ENCODE measurements around the gene ZNF611. TPM values are rescaled to one million over a fixed set of nuclear protein-coding genes. Genes with fewer than 3 reads are reported as not detected.
"Not testable (repeated sequence)": the region's sequence is repeated elsewhere in the genome, so short reads cannot be mapped to it uniquely, and the experiment has no call there.

Gene ZNF611
- total RNA-seq, 6 experiments from 2014 or later: 3.3 to 5.4 (median 3.9) TPM

GRCh38 chr19:52711661-52712060 is 23.2 kb downstream of the ZNF611 start:
- DNase-seq; ATAC-seq; H3K27ac ChIP-seq; intact Hi-C loops (cut with DNase I); H3K27me3 ChIP-seq; H3K4me3 ChIP-seq; H3K4me1 ChIP-seq: not testable (repeated sequence)
- peaks cover 0 to 16% (median 0%) of the 10 kb centered on the region in 4 donors for H3K9me3 ChIP-seq
- H3K36me3 ChIP-seq: peaks cover 0 to 14% (median under 1%) of the 10 kb centered on the region in 4 donors
- WGBS (ENCODE audit: insufficient coverage, low coverage, low lambda C conversion rate, missing lambda C conversion rate): 60% methylated on average over 1 of the region's 3 CpGs

GRCh38 chr19:52710538-52710937 is 24.3 kb downstream of the ZNF611 start:
- TF ChIP-seq CTCF (IDR thresholded peaks at IDR 0.05) (no peak), POLR2A (IDR thresholded peaks at IDR 0.05) (no peak)
- intact Hi-C loops (cut with DNase I): no loop called here
- Histone ChIP-seq H3K4me1 (no peaks in the 10 kb centered on the region), H3K27ac (no peak overlapping the region), H3K4me3 (no peak overlapping the region), H3K9me3 (peaks cover 0 to 27% (median 0%) of the 10 kb centered on the region in 4 donors), H3K36me3 (peaks cover 0 to 25% (median 7%) of the 10 kb centered on the region in 4 donors), H3K27me3 (no peaks in the 10 kb centered on the region)
- no peak for ATAC-seq
- WGBS (ENCODE audit: insufficient coverage, low coverage, low lambda C conversion rate, missing lambda C conversion rate): 88% methylated on average over 3 of the region's 3 CpGs
- DNase-seq: no peak

GRCh38 chr19:52705615-52706014 is 29.2 kb downstream of the ZNF611 start:
- Histone ChIP-seq H3K9me3 (peaks cover 0 to 50% (median 0%) of the 10 kb centered on the region in 4 donors), H3K36me3 (peaks cover 0 to 20% (median 7%) of the 10 kb centered on the region in 4 donors)
- H3K4me3 ChIP-seq; DNase-seq; ATAC-seq; intact Hi-C loops (cut with DNase I); H3K27me3 ChIP-seq; H3K27ac ChIP-seq; H3K4me1 ChIP-seq: not testable (repeated sequence)
- 96% methylated on average over 3 of the region's 3 CpGs for WGBS (ENCODE audit: insufficient coverage, low coverage, low lambda C conversion rate, missing lambda C conversion rate)

GRCh38 chr19:52703917-52704316 is 30.9 kb downstream of the ZNF611 start:
- TF ChIP-seq CTCF (IDR thresholded peaks at IDR 0.05) (no peak), POLR2A (IDR thresholded peaks at IDR 0.05) (no peak)
- Histone ChIP-seq H3K27me3 (no peaks in the 10 kb centered on the region), H3K4me1 (no peaks in the 10 kb centered on the region), H3K36me3 (peaks cover 0 to 14% (median 7%) of the 10 kb centered on the region in 4 donors), H3K9me3 (peaks cover 0 to 50% (median 0%) of the 10 kb centered on the region in 4 donors), H3K27ac (no peak overlapping the region), H3K4me3 (no peak overlapping the region)
- no peak for ATAC-seq
- DNase-seq: no peak
- 82% methylated on average over 4 of the region's 4 CpGs for WGBS (ENCODE audit: insufficient coverage, low coverage, low lambda C conversion rate, missing lambda C conversion rate)
- intact Hi-C loops (cut with DNase I): no loop called here

- DNase-seq (no peak), ATAC-seq (no peak)
- Histone ChIP-seq H3K4me1 (no peaks in the 10 kb centered on the region), H3K27me3 (no peaks in the 10 kb centered on the region), H3K9me3 (peaks cover 0 to 25% (median 0%) of the 10 kb centered on the region in 4 donors), H3K36me3 (peaks cover 0 to 2% (median under 1%) of the 10 kb centered on the region in 4 donors), H3K27ac (no peak overlapping the region), H3K4me3 (no peak overlapping the region)
- 48% methylated on average over 6 of the region's 7 CpGs for WGBS (ENCODE audit: insufficient coverage, low coverage, low lambda C conversion rate, missing lambda C conversion rate)
- intact Hi-C loops (cut with DNase I): no loop called here
- no peak for TF ChIP-seq CTCF (IDR thresholded peaks at IDR 0.05)
- TF ChIP-seq POLR2A (IDR thresholded peaks at IDR 0.05): no peak
These were observed 34.2 kb downstream of the ZNF611 start for GRCh38 chr19:52700673-52701072.

Measured in right lobe of liver (tissue), 6 donors.